Measurements from ENCODE around the gene SARDH. TPM values are rescaled to one million over a fixed set of nuclear protein-coding genes. Genes with fewer than 3 reads are reported as not detected.

SARDH gene
- total RNA-seq, 2 donors from 2014 or later, result 20.2 to 61.0 TPM

DNA sequence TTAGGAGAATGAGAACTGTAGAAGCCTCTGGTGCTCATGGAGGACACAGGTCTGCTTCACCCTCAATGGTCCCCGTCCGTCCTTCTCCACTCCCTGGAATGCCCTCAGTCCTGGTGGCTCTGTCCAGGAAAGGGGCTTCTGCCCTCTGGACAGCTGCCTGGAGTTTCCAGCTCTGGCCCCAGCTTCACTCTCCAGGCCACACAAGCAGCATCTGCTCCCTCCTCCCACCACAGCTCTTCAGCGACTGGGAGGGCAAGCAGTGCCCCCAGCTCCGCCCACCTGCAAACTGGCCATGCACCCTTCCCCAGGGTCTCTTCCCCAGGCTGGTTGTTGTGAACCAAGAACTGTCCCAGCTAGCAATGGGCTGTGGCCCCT, 4.7 kb downstream of the SARDH start:
- Histone ChIP-seq H3K27ac (no peak overlapping the region), H3K27me3 (no peaks in the 10 kb centered on the region), H3K4me1 (peaks cover 35% of the 10 kb centered on the region), H3K4me3 (no peak overlapping the region), H3K36me3 (replicated peaks in 1 of 2; ENCODE audit: insufficient read depth in 1 of 2, low read depth in 2 of 2) (no peaks in the 10 kb centered on the region), H3K9me3 (no peaks in the 10 kb centered on the region)
- DNase-seq (no peak), ATAC-seq (no peak)
- intact Hi-C loops (cut with DNase I), result no loop called here
- TF ChIP-seq POLR2A (IDR thresholded peaks at IDR 0.05), result no peak
- TF ChIP-seq, protein P1, sequence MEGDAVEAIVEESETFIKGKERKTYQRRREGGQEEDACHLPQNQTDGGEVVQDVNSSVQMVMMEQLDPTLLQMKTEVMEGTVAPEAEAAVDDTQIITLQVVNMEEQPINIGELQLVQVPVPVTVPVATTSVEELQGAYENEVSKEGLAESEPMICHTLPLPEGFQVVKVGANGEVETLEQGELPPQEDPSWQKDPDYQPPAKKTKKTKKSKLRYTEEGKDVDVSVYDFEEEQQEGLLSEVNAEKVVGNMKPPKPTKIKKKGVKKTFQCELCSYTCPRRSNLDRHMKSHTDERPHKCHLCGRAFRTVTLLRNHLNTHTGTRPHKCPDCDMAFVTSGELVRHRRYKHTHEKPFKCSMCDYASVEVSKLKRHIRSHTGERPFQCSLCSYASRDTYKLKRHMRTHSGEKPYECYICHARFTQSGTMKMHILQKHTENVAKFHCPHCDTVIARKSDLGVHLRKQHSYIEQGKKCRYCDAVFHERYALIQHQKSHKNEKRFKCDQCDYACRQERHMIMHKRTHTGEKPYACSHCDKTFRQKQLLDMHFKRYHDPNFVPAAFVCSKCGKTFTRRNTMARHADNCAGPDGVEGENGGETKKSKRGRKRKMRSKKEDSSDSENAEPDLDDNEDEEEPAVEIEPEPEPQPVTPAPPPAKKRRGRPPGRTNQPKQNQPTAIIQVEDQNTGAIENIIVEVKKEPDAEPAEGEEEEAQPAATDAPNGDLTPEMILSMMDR (IDR thresholded peaks at IDR 0.05), result no peak
- WGBS, 2 donors, result 87 to 100% methylated on average over 2 to 4 of the region's 4 CpGs

DNA sequence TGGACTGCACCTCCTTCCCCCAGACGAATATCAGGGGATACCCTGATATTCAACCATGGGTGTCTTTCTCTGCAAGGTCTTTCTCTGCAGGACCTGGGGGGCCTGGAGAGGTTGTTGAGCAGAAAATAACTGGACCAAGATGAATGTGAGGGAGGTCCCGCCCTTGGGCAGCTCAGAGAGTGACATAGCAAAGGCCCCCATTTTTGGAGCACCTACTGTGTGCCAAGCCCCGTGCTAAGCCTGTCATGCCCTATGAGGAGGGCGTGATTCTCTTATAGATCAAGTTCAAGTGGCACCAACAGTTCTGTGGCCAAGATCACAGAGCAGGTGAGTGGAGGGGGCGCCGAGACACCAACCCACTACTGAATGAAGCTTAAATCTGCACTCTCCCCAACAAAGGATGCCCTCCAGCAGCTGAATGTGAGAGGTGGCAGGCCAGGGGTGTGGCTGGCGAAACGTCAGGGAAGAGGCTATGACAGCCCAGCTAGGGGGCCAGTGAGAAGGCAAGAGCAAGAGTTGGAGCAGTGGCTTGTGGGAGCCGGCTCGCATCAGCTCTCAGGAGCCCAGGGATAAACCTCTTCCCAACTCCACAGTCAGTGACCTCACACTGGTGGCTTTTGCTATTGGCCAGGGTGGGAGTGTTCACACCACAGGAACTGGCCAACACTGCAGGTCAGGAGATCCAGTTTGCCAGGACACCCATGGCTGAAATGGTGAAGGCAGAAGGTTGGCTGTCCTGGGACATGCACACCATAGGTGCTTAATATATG, 5.3 kb downstream of the SARDH start:
- no peaks in the 10 kb centered on the region for H3K9me3 ChIP-seq
- H3K4me3 ChIP-seq, result no peak overlapping the region
- peak in 1 of 4 donors; percentile 3 for DNase-seq
- H3K36me3 ChIP-seq (replicated peaks in 1 of 2; ENCODE audit: insufficient read depth in 1 of 2, low read depth in 2 of 2), result no peaks in the 10 kb centered on the region
- ATAC-seq, result no peak
- 79 to 82% methylated on average over 8 to 10 of the region's 10 CpGs for WGBS, 2 donors
- intact Hi-C loops (cut with DNase I), result no loop called here
- peaks cover 29% of the 10 kb centered on the region for H3K4me1 ChIP-seq
- H3K27ac ChIP-seq, result no peak overlapping the region
- no peaks in the 10 kb centered on the region for H3K27me3 ChIP-seq
- TF ChIP-seq, protein P1 (IDR thresholded peaks at IDR 0.05), result no peak
- TF ChIP-seq POLR2A (IDR thresholded peaks at IDR 0.05), result no peak

DNA sequence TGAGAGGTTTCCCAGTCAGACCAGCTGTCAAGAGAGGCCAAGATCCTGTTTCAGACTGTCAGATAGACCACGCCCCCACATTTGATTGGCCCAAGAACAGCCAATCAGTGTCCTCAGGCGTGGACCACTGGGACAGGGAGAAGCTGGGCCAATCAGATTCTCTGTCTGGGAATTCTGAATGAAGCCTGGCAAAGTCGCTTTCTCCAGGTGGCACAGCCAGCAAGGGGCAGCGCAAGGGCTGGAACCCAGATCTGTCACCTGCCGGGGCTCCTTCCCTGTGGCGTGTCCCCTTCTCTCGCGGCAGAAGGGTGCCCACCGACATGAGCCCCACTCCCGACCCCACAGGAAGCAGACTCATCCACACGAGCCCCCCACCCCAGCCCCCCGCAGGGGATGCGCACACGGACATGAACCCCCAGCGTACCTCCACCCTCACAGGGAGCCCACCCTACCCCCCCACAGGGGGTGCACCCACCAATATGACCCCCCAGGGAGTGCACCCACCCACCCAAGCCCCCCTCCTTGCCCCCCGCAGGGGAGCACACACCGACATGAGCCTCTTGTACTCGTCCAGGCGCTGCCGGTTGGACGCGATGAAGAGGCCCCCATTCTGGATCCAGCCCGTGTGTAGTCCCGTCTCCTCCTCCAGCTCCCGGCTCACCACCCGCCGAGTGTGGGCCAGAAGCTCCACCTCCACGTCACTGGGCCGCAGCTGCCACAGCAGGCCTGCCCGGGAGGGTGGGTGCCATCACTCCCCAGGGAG, 6.1 kb downstream of the SARDH start:
- Histone ChIP-seq H3K36me3 (replicated peaks in 1 of 2; ENCODE audit: insufficient read depth in 1 of 2, low read depth in 2 of 2) (no peaks in the 10 kb centered on the region), H3K4me3 (no peak overlapping the region), H3K27me3 (no peaks in the 10 kb centered on the region), H3K4me1 (peaks cover 21% of the 10 kb centered on the region), H3K27ac (no peak overlapping the region), H3K9me3 (no peaks in the 10 kb centered on the region)
- TF ChIP-seq POLR2A (IDR thresholded peaks at IDR 0.05), result no peak
- TF ChIP-seq, protein P1 (IDR thresholded peaks at IDR 0.05), result no peak
- ATAC-seq, result peak; percentile 97
- WGBS, 2 donors, result 57 to 61% methylated on average over 20 to 21 of the region's 30 CpGs
- intact Hi-C loops (cut with DNase I), result no loop called here
- DNase-seq, result peak; percentile 85 to 95 (median 92)

DNA sequence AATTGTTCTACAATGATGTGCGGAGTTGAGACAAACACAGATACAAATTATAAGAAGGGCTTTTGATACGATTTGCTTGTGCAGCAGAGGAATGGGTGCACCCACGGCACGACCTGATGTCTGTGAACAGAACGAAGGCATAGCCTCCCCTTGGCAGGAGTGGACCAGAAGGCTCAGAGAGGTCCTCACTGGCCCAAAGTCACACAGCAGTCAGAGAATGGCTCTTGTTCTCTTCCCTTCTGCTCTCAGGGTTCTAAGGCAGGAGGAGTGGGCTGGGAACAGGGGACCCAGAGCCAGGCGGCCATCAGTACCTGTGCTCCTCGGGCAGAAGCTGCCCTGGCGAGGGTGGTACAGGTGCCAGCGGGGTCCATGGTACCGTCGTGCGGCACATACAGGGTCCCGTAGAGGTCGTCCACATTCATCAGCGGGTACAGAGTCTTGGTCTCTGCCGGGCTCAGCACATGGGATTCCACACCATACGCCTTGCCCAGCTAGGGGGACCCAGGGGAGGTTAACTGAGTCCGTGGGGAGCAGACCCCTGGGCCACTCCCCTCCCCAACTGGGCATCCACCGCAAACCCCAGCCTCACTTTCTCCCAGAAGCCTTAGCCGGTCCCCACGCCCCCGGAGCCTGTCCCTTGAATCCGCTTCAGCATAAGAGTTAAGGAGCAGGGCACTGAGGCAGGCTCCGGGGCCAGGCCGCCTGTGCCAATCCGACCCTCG, 7.0 kb downstream of the SARDH start:
- H3K27me3 ChIP-seq, result no peaks in the 10 kb centered on the region
- no peak overlapping the region for H3K4me3 ChIP-seq
- DNase-seq, result peak in 1 of 4 donors; percentile 4
- peaks cover 12% of the 10 kb centered on the region for H3K4me1 ChIP-seq
- peak overlapping the region in 3 of 4 donors; percentile 61 to 79 (median 72) for H3K27ac ChIP-seq
- intact Hi-C loops (cut with DNase I), result no loop called here
- no peaks in the 10 kb centered on the region for H3K36me3 ChIP-seq (replicated peaks in 1 of 2; ENCODE audit: insufficient read depth in 1 of 2, low read depth in 2 of 2)
- 78 to 79% methylated on average over 15 to 25 of the region's 27 CpGs for WGBS, 2 donors
- H3K9me3 ChIP-seq, result no peaks in the 10 kb centered on the region
- TF ChIP-seq, protein P1 (IDR thresholded peaks at IDR 0.05), result no peak
- no peak for TF ChIP-seq POLR2A (IDR thresholded peaks at IDR 0.05)
- ATAC-seq, result no peak
